Adrenal gland (tissue), 5 donors: ENCODE measurements around the gene GTF2IRD1.

Source experiments
- CTCF ChIP-seq, 6 experiments: fragments of 450-650 bp in 4 of 6; fragments of 200-600 bp in 2 of 6; sonication (generic) in 1 of 6; IDR thresholded peaks; 1 replicate in 5 of 6; 2 replicates in 1 of 6; pipeline versions ENCODE4 v1.5.1 to v1.8.0; 2016 to 2021; ENCODE audit warnings: antibody characterized with exemption in 6 of 6, mild to moderate bottlenecking in 2 of 6, moderate library complexity in 1 of 6
- POLR2A ChIP-seq, 2 donors: fragments of 450-650 bp; IDR thresholded peaks; one replicate each; pipeline ENCODE4 v1.6.1; 2017; ENCODE audit warnings: antibody characterized with exemption in 2 of 2, mild to moderate bottlenecking in 2 of 2, moderate library complexity in 1 of 2
- donor health status: DM: no; HTN: no; CAD: no.

GRCh38 chr7:74455291-74455804, 1.6 kb downstream of the GTF2IRD1 start:
- TF ChIP-seq POLR2A (IDR thresholded peaks at IDR 0.05) (peak; percentile 52 to 83), CTCF (IDR thresholded peaks at IDR 0.05) (no peak)
